ENCODE results near the gene PIM2. TPM values are rescaled to one million over a fixed set of nuclear protein-coding genes. Genes with fewer than 3 reads are reported as not detected.

The PIM2 gene
- total and polyA plus RNA-seq, 9 of the 15 experiments (the other 6 are each of a cell fraction or from before 2014, with no cell fraction given), result 67.6 to 191 (median 108) TPM

DNA sequence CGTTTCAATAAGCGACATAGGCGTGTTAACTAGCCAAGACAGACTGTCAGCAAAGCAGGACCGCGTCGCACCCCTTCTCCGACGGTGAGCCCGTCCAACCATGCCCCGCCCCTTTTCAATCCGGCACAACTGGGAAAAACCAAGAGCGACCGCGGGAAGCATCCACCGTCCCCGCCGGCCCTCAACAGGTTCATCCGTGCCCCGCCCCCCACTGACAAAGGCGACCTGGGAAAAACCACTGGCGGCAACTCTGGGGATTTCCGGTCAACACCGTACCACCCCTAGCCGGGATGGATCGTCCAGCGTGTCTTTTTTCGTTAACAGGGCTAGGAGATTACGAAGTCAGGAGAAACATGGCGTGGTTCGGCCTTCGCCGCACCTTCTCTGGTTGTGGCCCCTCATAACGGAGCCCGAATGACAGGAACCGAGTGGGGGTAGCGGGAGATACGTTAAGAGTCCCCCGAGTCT, 21.6 kb downstream of the PIM2 start (continued):
- TF ChIP-seq NR2C2 (CRISPR knock-in tag; IDR thresholded peaks at IDR 0.05) (no peak), NR2C2 (tag; IDR thresholded peaks at IDR 0.05) (0 out of 2 replicates have a peak, but pooled peaks have one; percentile 25), FOXK2 (conservative IDR thresholded peaks at IDR 0.05 in 1 of 2, IDR thresholded peaks at IDR 0.05 in 1 of 2; ENCODE audit: low read depth in 2 of 2) (peak in 1 of 2 experiments; percentile 97; a peak in 2 of 4 replicates), MYBL2 (IDR thresholded peaks at IDR 0.05; ENCODE audit: low read depth) (no peak), MYBL2 (CRISPR knock-in tag; IDR thresholded peaks at IDR 0.05; ENCODE audit: borderline replicate concordance) (no peak), CREB1 (IDR thresholded peaks at IDR 0.05) (peak; percentile 78), CREB1 (CRISPR knock-in tag; IDR thresholded peaks at IDR 0.05) (no peak), ETV5 (CRISPR knock-in tag; IDR thresholded peaks at IDR 0.05; ENCODE audit: low read depth) (peak; percentile 71), RBM25 (IDR thresholded peaks at IDR 0.05; ENCODE audit: low read depth, low read length, severe bottlenecking) (no peak), NCOA4 (IDR thresholded peaks at IDR 0.05; ENCODE audit: partially characterized antibody) (no peak), TCF7L2 (IDR thresholded peaks at IDR 0.05; ENCODE audit: low read depth, low read length) (peak; percentile 84), CCNT2 (IDR thresholded peaks at IDR 0.05; ENCODE audit: borderline replicate concordance, extremely low read depth, insufficient read length, low read depth, low read length) (no peak), ZNF584 (CRISPR knock-in tag; IDR thresholded peaks at IDR 0.05; ENCODE audit: low read depth) (no peak), ILK (tag; IDR thresholded peaks at IDR 0.05; ENCODE audit: borderline replicate concordance, low read depth) (no peak), FOS (IDR thresholded peaks at IDR 0.05; ENCODE audit: extremely low read depth, insufficient read length) (no peak), ZNF766 (CRISPR knock-in tag; conservative IDR thresholded peaks at IDR 0.05) (0 out of 2 replicates have a peak, but pooled peaks have one; percentile 28), CREM (IDR thresholded peaks at IDR 0.05; ENCODE audit: low read depth) (peak; percentile 88)
- TF ChIP-seq, protein P1, sequence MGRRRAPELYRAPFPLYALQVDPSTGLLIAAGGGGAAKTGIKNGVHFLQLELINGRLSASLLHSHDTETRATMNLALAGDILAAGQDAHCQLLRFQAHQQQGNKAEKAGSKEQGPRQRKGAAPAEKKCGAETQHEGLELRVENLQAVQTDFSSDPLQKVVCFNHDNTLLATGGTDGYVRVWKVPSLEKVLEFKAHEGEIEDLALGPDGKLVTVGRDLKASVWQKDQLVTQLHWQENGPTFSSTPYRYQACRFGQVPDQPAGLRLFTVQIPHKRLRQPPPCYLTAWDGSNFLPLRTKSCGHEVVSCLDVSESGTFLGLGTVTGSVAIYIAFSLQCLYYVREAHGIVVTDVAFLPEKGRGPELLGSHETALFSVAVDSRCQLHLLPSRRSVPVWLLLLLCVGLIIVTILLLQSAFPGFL (CRISPR knock-in tag; IDR thresholded peaks at IDR 0.05), result no peak
- TF ChIP-seq, protein P2, sequence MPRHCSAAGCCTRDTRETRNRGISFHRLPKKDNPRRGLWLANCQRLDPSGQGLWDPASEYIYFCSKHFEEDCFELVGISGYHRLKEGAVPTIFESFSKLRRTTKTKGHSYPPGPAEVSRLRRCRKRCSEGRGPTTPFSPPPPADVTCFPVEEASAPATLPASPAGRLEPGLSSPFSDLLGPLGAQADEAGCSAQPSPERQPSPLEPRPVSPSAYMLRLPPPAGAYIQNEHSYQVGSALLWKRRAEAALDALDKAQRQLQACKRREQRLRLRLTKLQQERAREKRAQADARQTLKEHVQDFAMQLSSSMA (CRISPR knock-in tag; IDR thresholded peaks at IDR 0.05), result no peak
- TF ChIP-seq, protein P3, sequence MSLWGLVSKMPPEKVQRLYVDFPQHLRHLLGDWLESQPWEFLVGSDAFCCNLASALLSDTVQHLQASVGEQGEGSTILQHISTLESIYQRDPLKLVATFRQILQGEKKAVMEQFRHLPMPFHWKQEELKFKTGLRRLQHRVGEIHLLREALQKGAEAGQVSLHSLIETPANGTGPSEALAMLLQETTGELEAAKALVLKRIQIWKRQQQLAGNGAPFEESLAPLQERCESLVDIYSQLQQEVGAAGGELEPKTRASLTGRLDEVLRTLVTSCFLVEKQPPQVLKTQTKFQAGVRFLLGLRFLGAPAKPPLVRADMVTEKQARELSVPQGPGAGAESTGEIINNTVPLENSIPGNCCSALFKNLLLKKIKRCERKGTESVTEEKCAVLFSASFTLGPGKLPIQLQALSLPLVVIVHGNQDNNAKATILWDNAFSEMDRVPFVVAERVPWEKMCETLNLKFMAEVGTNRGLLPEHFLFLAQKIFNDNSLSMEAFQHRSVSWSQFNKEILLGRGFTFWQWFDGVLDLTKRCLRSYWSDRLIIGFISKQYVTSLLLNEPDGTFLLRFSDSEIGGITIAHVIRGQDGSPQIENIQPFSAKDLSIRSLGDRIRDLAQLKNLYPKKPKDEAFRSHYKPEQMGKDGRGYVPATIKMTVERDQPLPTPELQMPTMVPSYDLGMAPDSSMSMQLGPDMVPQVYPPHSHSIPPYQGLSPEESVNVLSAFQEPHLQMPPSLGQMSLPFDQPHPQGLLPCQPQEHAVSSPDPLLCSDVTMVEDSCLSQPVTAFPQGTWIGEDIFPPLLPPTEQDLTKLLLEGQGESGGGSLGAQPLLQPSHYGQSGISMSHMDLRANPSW (CRISPR knock-in tag; IDR thresholded peaks at IDR 0.05), result 0 out of 2 replicates have a peak, but pooled peaks have one; percentile 69
- TF ChIP-seq, protein P4, sequence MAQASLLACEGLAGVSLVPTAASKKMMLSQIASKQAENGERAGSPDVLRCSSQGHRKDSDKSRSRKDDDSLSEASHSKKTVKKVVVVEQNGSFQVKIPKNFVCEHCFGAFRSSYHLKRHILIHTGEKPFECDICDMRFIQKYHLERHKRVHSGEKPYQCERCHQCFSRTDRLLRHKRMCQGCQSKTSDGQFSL (CRISPR knock-in tag; IDR thresholded peaks at IDR 0.05), result no peak
- TF ChIP-seq, protein P4 (tag; IDR thresholded peaks at IDR 0.05), result peak in 1 of 2 experiments; percentile 16; a peak in 1 of 4 replicates
- TF ChIP-seq, protein P5, sequence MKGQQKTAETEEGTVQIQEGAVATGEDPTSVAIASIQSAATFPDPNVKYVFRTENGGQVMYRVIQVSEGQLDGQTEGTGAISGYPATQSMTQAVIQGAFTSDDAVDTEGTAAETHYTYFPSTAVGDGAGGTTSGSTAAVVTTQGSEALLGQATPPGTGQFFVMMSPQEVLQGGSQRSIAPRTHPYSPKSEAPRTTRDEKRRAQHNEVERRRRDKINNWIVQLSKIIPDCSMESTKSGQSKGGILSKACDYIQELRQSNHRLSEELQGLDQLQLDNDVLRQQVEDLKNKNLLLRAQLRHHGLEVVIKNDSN (CRISPR knock-in tag; IDR thresholded peaks at IDR 0.05), result no peak

All from K562 (cell line).